ENCODE data around the gene LRRC56. TPM values are rescaled to one million over a fixed set of nuclear protein-coding genes. Genes with fewer than 3 reads are reported as not detected.
"Not testable (repeated sequence)": the region's sequence is repeated elsewhere in the genome, so short reads cannot be mapped to it uniquely, and the experiment has no call there.

The LRRC56 gene
- polyA plus RNA-seq, 1 experiment, result 1.5 TPM

DNA sequence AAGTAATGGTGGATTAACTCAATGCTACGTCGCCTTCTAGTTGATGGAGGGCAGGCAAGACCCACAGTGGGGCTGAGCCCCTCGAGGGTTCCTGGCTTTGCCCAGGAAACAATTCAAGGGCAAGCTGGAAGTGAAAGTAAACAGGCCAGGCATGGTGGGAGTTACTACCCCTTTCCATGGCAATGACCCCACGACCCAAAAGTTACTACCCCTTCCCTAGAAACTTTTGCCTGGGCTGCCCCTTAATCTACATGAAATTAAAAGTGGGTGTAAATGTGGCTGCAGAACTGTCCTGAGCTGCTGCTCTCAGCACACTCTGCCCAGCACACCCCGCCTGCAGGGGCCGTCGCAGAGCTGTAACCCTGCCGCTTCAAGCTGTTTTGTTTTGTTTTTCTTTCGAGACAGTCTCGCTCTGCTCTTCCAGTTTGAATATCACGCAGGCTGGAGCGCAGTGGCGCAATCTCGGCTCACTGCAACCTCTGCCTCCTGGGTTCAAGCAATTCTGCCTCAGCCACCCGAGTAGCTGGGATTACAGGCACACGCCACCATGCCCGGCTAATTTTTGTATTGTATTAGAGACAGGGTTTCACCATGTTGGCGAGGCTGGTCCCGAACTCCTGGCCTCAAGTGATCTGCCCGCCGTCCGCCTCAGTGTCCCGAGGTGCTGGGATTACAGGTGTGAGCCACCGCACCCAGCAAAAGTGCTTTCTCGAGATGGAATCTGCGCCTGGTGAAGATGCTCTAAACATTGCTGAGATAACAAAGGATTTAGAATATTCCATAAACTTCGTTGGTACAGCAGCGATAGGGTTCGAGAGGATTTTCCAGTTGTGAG lies 24.3 kb upstream of the LRRC56 start:
- Histone ChIP-seq H3K27me3 (ENCODE audit: control insufficient read depth, insufficient read depth, low read length) (no peaks in the 10 kb centered on the region), H3K4me3 (ENCODE audit: low read depth, low read length) (no peak overlapping the region), H3K36me3 (ENCODE audit: control insufficient read depth, insufficient read depth, low read length) (peaks cover 5% of the 10 kb centered on the region)
- ChIA-PET POLR2A (no interaction called here), CTCF (no interaction called here)
- TF ChIP-seq, protein P1, sequence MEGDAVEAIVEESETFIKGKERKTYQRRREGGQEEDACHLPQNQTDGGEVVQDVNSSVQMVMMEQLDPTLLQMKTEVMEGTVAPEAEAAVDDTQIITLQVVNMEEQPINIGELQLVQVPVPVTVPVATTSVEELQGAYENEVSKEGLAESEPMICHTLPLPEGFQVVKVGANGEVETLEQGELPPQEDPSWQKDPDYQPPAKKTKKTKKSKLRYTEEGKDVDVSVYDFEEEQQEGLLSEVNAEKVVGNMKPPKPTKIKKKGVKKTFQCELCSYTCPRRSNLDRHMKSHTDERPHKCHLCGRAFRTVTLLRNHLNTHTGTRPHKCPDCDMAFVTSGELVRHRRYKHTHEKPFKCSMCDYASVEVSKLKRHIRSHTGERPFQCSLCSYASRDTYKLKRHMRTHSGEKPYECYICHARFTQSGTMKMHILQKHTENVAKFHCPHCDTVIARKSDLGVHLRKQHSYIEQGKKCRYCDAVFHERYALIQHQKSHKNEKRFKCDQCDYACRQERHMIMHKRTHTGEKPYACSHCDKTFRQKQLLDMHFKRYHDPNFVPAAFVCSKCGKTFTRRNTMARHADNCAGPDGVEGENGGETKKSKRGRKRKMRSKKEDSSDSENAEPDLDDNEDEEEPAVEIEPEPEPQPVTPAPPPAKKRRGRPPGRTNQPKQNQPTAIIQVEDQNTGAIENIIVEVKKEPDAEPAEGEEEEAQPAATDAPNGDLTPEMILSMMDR (IDR thresholded peaks at IDR 0.05; ENCODE audit: insufficient read depth, low read depth, low read length), result no peak
- no peak for DNase-seq (ENCODE audit: low read depth)

GRCh38 chr11:514606-515005 lies 22.7 kb upstream of the LRRC56 start:
- DNase-seq (ENCODE audit: low read depth), result no peak
- TF ChIP-seq, protein P1 (IDR thresholded peaks at IDR 0.05; ENCODE audit: insufficient read depth, low read depth, low read length), result no peak
- Histone ChIP-seq H3K36me3 (ENCODE audit: control insufficient read depth, insufficient read depth, low read length) (peaks cover 5% of the 10 kb centered on the region), H3K27me3 (ENCODE audit: control insufficient read depth, insufficient read depth, low read length) (no peaks in the 10 kb centered on the region), H3K4me3 (ENCODE audit: low read depth, low read length) (no peak overlapping the region)
- ChIA-PET CTCF (no interaction called here), POLR2A (no interaction called here)

- Histone ChIP-seq H3K4me3 (ENCODE audit: low read depth, low read length) (no peak overlapping the region), H3K36me3 (ENCODE audit: control insufficient read depth, insufficient read depth, low read length) (peaks cover 4% of the 10 kb centered on the region), H3K27me3 (ENCODE audit: control insufficient read depth, insufficient read depth, low read length) (no peaks in the 10 kb centered on the region)
- TF ChIP-seq, protein P1 (IDR thresholded peaks at IDR 0.05; ENCODE audit: insufficient read depth, low read depth, low read length), result no peak
- no peak for DNase-seq (ENCODE audit: low read depth)
- CTCF ChIA-PET, result no interaction called here
- POLR2A ChIA-PET, result no interaction called here
Observed at GRCh38 chr11:515131-515530, 22.2 kb upstream of the LRRC56 start.

DNA sequence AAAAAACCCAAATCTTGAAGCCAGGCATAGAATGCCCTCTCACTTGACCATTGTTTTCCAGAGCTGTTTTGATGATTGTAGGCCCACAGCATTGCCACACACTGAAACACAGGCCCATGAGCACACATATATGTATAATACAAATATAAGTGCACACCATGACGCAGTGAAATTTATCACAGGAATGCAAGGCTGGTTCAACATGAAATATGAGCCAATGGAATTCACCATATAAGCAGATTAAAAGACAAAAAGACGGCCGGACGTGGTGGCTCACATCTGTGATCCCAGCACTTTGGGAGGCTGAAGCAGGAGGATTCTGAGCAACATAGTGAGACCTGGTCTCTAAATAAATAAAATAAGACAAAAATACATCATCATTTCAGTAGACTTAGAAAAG lies 20.9 kb upstream of the LRRC56 start:
- Histone ChIP-seq H3K4me3 (ENCODE audit: low read depth, low read length) (no peak overlapping the region), H3K36me3 (ENCODE audit: control insufficient read depth, insufficient read depth, low read length) (peaks cover 4% of the 10 kb centered on the region), H3K27me3 (ENCODE audit: control insufficient read depth, insufficient read depth, low read length) (no peaks in the 10 kb centered on the region)
- ChIA-PET POLR2A (no interaction called here), CTCF (no interaction called here)
- TF ChIP-seq, protein P1 (IDR thresholded peaks at IDR 0.05; ENCODE audit: insufficient read depth, low read depth, low read length), result no peak
- no peak for DNase-seq (ENCODE audit: low read depth)

- CTCF ChIA-PET, result not testable (repeated sequence)
Observed at GRCh38 chr11:516918-517685, 20.2 kb upstream of the LRRC56 start.

More at GRCh38 chr11:516918-517685, 20.2 kb upstream of the LRRC56 start:
- H3K27me3 ChIP-seq (ENCODE audit: control insufficient read depth, insufficient read depth, low read length); H3K4me3 ChIP-seq (ENCODE audit: low read depth, low read length); DNase-seq (ENCODE audit: low read depth); POLR2A ChIA-PET; H3K36me3 ChIP-seq (ENCODE audit: control insufficient read depth, insufficient read depth, low read length): not testable (repeated sequence)

Measured in BJ (cell line).